Measurements from ENCODE around the gene SQOR.

- TF ChIP-seq CTCF (IDR thresholded peaks at IDR 0.05; ENCODE audit: insufficient read depth, low read length): no peak
- TF ChIP-seq GABPA (IDR thresholded peaks at IDR 0.05; ENCODE audit: low read depth): no peak
- TF ChIP-seq REST (IDR thresholded peaks at IDR 0.05; ENCODE audit: insufficient replicate concordance, low read depth): no peak
- peak; percentile 67 for TF ChIP-seq SPI1 (IDR thresholded peaks at IDR 0.05; ENCODE audit: borderline replicate concordance, low read depth)
- no peak for TF ChIP-seq POLR2AphosphoS5 (IDR thresholded peaks at IDR 0.05; ENCODE audit: low read depth)
Observed at GRCh38 chr15:45606841-45607240, 28.0 kb upstream of the SQOR start.
